Neural cell (in vitro differentiated cells): Measurements from ENCODE around the gene ADCY5.

Source experiments
- CTCF ChIP-seq: fragments of 450-650 bp; IDR thresholded peaks from 2 replicates; pipeline ENCODE4 v1.5.1; 2014; ENCODE audit warnings: antibody characterized with exemption, mild to moderate bottlenecking, moderate library complexity; ENCODE audit not compliant: poor library complexity, severe bottlenecking
- SMC3 ChIP-seq: fragments of 450-650 bp; conservative IDR thresholded peaks from 2 replicates; pipeline ENCODE4 v1.6.1; 2014; ENCODE audit warnings: antibody characterized with exemption, mild to moderate bottlenecking, moderate library complexity; ENCODE audit not compliant: poor library complexity
- TF ChIP-seq, protein P1 (sequence below): IDR thresholded peaks from 2 replicates; pipeline ENCODE4 v1.6.1; 2012; ENCODE audit warnings: borderline replicate concordance

- TF ChIP-seq SMC3 (no peak), CTCF (no peak)
- TF ChIP-seq, protein P1, sequence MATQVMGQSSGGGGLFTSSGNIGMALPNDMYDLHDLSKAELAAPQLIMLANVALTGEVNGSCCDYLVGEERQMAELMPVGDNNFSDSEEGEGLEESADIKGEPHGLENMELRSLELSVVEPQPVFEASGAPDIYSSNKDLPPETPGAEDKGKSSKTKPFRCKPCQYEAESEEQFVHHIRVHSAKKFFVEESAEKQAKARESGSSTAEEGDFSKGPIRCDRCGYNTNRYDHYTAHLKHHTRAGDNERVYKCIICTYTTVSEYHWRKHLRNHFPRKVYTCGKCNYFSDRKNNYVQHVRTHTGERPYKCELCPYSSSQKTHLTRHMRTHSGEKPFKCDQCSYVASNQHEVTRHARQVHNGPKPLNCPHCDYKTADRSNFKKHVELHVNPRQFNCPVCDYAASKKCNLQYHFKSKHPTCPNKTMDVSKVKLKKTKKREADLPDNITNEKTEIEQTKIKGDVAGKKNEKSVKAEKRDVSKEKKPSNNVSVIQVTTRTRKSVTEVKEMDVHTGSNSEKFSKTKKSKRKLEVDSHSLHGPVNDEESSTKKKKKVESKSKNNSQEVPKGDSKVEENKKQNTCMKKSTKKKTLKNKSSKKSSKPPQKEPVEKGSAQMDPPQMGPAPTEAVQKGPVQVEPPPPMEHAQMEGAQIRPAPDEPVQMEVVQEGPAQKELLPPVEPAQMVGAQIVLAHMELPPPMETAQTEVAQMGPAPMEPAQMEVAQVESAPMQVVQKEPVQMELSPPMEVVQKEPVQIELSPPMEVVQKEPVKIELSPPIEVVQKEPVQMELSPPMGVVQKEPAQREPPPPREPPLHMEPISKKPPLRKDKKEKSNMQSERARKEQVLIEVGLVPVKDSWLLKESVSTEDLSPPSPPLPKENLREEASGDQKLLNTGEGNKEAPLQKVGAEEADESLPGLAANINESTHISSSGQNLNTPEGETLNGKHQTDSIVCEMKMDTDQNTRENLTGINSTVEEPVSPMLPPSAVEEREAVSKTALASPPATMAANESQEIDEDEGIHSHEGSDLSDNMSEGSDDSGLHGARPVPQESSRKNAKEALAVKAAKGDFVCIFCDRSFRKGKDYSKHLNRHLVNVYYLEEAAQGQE: no peak
Observed at GRCh38 chr3:123290962-123291361, 157.9 kb downstream of the ADCY5 start.
